ENCODE results near the gene RPTOR. TPM values are rescaled to one million over a fixed set of nuclear protein-coding genes. Genes with fewer than 3 reads are reported as not detected.

The RPTOR gene
- total RNA-seq, 1 experiment from 2014 or later = 27.0 TPM

GRCh38 chr17:80921741-80922579 is 377.3 kb downstream of the RPTOR start:
- Histone ChIP-seq H3K4me3 (no peak overlapping the region), H3K36me3 (peaks cover 77% of the 10 kb centered on the region), H3K9me3 (replicated peaks) (no peaks in the 10 kb centered on the region), H3K27ac (no peak overlapping the region), H3K4me1 (replicated peaks) (no peaks in the 10 kb centered on the region), H3K27me3 (replicated peaks) (no peaks in the 10 kb centered on the region)
- DNase-seq (ENCODE audit: low read depth in 1 of 2, low spot score in 2 of 2) = no peak

DNA sequence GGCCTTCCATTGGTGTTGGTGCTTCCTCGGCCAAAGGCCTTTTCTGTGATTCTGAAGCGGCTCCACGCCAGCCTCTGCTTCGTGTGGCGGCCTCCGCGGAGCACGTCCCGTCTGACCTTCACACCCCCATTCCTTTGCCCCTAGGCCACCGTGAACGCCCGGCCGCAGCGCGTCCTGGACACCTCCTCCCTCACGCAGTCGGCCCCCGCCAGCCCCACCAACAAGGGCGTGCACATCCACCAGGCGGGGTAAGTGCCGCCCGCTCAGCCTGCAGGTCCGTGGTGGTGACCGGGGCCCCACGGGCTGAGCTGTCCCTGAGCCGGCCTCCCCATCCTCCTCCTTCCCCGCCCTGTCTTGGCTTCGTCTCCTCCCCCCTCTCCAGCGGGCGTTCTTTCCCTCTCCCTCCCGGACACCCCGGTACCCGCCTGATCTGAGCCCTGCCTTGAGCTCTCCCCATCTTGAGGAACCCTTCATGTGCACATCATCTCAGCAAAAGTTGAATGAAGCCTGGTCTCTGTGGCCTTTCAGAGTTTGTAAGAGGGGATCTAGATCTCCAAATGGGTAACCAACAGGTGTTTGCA is 378.0 kb downstream of the RPTOR start:
- H3K36me3 ChIP-seq = peaks cover 78% of the 10 kb centered on the region
- DNase-seq (ENCODE audit: low read depth in 1 of 2, low spot score in 2 of 2) = no peak

GRCh38 chr17:80923211-80924110 is 378.8 kb downstream of the RPTOR start:
- no peak overlapping the region for H3K4me3 ChIP-seq
- H3K27me3 ChIP-seq (replicated peaks) = no peaks in the 10 kb centered on the region
- H3K36me3 ChIP-seq = peaks cover 74% of the 10 kb centered on the region
- no peak overlapping the region for H3K27ac ChIP-seq
- no peak for DNase-seq (ENCODE audit: low read depth in 1 of 2, low spot score in 2 of 2)
- H3K4me1 ChIP-seq (replicated peaks) = no peaks in the 10 kb centered on the region
- H3K9me3 ChIP-seq (replicated peaks) = no peaks in the 10 kb centered on the region

More for the DNA sequence above, 378.0 kb downstream of the RPTOR start:
- Histone ChIP-seq H3K27me3 (replicated peaks) (no peaks in the 10 kb centered on the region), H3K27ac (no peak overlapping the region), H3K4me3 (no peak overlapping the region), H3K9me3 (replicated peaks) (no peaks in the 10 kb centered on the region), H3K4me1 (replicated peaks) (no peaks in the 10 kb centered on the region)

- Histone ChIP-seq H3K27me3 (replicated peaks) (no peaks in the 10 kb centered on the region), H3K4me1 (replicated peaks) (no peaks in the 10 kb centered on the region), H3K9me3 (replicated peaks) (no peaks in the 10 kb centered on the region), H3K36me3 (peaks cover 70% of the 10 kb centered on the region), H3K4me3 (no peak overlapping the region), H3K27ac (no peak overlapping the region)
- no peak for DNase-seq (ENCODE audit: low read depth in 1 of 2, low spot score in 2 of 2)
Measured at GRCh38 chr17:80924111-80924806, 379.6 kb downstream of the RPTOR start.

- Histone ChIP-seq H3K36me3 (peaks cover 66% of the 10 kb centered on the region), H3K27me3 (replicated peaks) (no peaks in the 10 kb centered on the region), H3K4me3 (no peak overlapping the region), H3K4me1 (replicated peaks) (no peaks in the 10 kb centered on the region), H3K27ac (no peak overlapping the region), H3K9me3 (replicated peaks) (no peaks in the 10 kb centered on the region)
- DNase-seq (ENCODE audit: low read depth in 1 of 2, low spot score in 2 of 2) = no peak
Measured at GRCh38 chr17:80924807-80925610, 380.4 kb downstream of the RPTOR start.

DNA sequence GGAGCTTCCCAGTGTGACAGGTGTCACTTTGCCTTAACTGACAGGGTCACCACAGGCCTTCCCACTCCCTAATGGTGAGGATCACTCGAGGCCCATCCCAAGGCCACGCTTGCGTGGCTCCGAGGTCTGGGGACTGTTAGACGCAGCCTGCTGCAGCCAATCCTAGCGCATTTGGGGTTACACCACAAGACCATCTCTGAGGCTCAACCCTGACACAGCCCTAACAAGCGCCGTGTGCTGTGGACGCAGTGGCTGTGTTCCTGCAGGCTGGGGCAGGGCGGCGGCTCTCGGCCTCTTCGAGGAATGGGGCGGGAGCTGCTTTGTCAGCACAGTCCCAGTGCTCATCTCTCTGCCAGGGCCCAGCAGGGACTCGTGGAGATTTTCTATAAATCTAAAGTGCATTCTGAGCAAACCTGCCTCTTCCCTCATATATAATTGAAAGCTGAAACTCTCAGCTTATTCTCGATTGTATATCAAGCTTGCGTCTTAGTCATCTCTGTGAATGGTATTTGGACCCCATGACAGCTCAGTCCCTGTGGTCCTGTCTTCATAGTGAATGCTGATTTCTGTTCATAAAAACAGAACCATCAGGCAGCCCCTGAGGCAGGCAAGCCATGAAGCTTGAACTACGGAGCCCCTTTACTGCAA is 381.2 kb downstream of the RPTOR start:
- no peak for DNase-seq (ENCODE audit: low read depth in 1 of 2, low spot score in 2 of 2)
- H3K4me3 ChIP-seq = no peak overlapping the region
- no peaks in the 10 kb centered on the region for H3K9me3 ChIP-seq (replicated peaks)
- no peak overlapping the region for H3K27ac ChIP-seq
- no peaks in the 10 kb centered on the region for H3K27me3 ChIP-seq (replicated peaks)
- peaks cover 61% of the 10 kb centered on the region for H3K36me3 ChIP-seq
- no peaks in the 10 kb centered on the region for H3K4me1 ChIP-seq (replicated peaks)

GRCh38 chr17:80926591-80927250 is 382.1 kb downstream of the RPTOR start:
- Histone ChIP-seq H3K4me1 (replicated peaks) (peaks cover 3% of the 10 kb centered on the region; the same call in 1 of the 2 replicates), H3K9me3 (replicated peaks) (no peaks in the 10 kb centered on the region), H3K4me3 (no peak overlapping the region), H3K36me3 (peaks cover 57% of the 10 kb centered on the region), H3K27ac (no peak overlapping the region), H3K27me3 (replicated peaks) (no peaks in the 10 kb centered on the region)
- no peak for DNase-seq (ENCODE audit: low read depth in 1 of 2, low spot score in 2 of 2)

- no peak overlapping the region for H3K27ac ChIP-seq
- DNase-seq (ENCODE audit: low read depth in 1 of 2, low spot score in 2 of 2) = no peak
- H3K36me3 ChIP-seq = peaks cover 55% of the 10 kb centered on the region
- H3K4me3 ChIP-seq = no peak overlapping the region
- no peaks in the 10 kb centered on the region for H3K9me3 ChIP-seq (replicated peaks)
- H3K4me1 ChIP-seq (replicated peaks) = peaks cover 3% of the 10 kb centered on the region; the same call in 1 of the 2 replicates
- H3K27me3 ChIP-seq (replicated peaks) = no peaks in the 10 kb centered on the region
Measured at GRCh38 chr17:80927791-80928216, 383.2 kb downstream of the RPTOR start.

GRCh38 chr17:80929449-80929848 is 384.8 kb downstream of the RPTOR start:
- H3K36me3 ChIP-seq = peaks cover 40% of the 10 kb centered on the region
- no peak overlapping the region for H3K4me3 ChIP-seq
- no peak for DNase-seq (ENCODE audit: low read depth in 1 of 2, low spot score in 2 of 2)
- H3K9me3 ChIP-seq (replicated peaks) = no peaks in the 10 kb centered on the region
- H3K27me3 ChIP-seq (replicated peaks) = no peaks in the 10 kb centered on the region
- peaks cover 3% of the 10 kb centered on the region; the same call in 1 of the 2 replicates for H3K4me1 ChIP-seq (replicated peaks)
- no peak overlapping the region for H3K27ac ChIP-seq

DNA sequence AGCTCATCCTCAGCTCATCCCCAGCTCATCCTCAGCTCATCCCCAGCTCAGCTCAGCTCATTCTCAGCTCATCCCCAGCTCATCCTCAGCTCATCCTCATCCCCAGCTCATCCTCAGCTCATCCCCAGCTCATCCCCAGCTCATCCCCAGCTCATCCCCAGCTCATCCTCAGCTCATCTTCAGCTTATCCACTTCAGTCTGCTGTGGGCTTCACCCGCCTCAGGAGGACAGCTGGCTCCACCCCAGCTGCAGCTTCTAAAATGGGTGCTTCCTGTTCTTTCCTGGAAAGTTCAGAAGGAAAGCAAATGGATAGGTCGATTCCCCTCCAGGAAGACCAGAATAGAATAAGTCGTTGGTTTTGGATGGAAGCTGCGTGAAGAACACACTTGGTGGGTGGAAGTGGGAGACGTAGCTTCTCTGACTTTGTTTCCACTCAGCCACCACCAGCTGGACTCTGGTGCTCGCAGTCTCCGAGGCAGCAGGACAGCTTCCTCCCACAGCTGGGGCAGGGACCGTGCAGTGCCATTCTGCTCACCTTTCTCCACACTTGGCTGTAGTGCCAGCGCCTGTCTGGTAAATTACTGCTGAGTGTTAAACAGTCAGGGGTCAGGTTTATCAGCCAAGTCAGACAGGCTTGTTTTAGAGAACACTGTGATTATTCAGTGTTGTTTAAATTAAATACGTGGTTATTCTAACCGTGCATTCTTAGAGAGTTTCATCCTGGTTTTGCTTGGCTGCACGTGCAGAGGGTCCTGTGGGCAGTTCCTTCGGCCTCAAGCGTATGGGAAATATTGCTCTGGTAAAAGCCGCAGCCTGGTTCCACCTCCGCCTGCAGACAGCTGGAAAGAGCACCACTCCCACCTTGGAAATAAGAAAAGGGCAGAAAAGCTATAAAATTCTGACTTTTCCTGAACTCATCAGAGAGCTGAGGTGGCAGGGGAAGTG is 386.0 kb downstream of the RPTOR start:
- DNase-seq (ENCODE audit: low read depth in 1 of 2, low spot score in 2 of 2) = no peak
- no peaks in the 10 kb centered on the region for H3K27me3 ChIP-seq (replicated peaks)
- H3K27ac ChIP-seq = no peak overlapping the region
- no peaks in the 10 kb centered on the region for H3K9me3 ChIP-seq (replicated peaks)
- peaks cover 3% of the 10 kb centered on the region; the same call in 1 of the 2 replicates for H3K4me1 ChIP-seq (replicated peaks)
- no peak overlapping the region for H3K4me3 ChIP-seq
- H3K36me3 ChIP-seq = peaks cover 29% of the 10 kb centered on the region

Measured in SJSA1 (cell line).